GM18519 (cell line): Measurements from ENCODE around the gene ACOX1.

Experiments used
- ATAC-seq: cut with Tn5 transposase; IDR thresholded peaks from one replicate; pipeline ENCODE4 v1.9.1; 2021; ENCODE audit warnings: mild to moderate bottlenecking, moderate library complexity; ENCODE audit not compliant: unreplicated experiment, low FRiP score

Gene ACOX1

GRCh38 chr17:75913537-75914210 lies 65.3 kb downstream of the ACOX1 start:
- no peak for ATAC-seq

- ATAC-seq = no peak
Measured at GRCh38 chr17:75910699-75911098, 68.3 kb downstream of the ACOX1 start.

- ATAC-seq = no peak
Measured at GRCh38 chr17:75909812-75910274, 69.1 kb downstream of the ACOX1 start.

- no peak for ATAC-seq
Measured at GRCh38 chr17:75909051-75909811, 69.7 kb downstream of the ACOX1 start.

- ATAC-seq = no peak
Measured at GRCh38 chr17:75908201-75908600, 70.8 kb downstream of the ACOX1 start.

GRCh38 chr17:75906143-75906884 lies 72.7 kb downstream of the ACOX1 start:
- no peak for ATAC-seq

DNA sequence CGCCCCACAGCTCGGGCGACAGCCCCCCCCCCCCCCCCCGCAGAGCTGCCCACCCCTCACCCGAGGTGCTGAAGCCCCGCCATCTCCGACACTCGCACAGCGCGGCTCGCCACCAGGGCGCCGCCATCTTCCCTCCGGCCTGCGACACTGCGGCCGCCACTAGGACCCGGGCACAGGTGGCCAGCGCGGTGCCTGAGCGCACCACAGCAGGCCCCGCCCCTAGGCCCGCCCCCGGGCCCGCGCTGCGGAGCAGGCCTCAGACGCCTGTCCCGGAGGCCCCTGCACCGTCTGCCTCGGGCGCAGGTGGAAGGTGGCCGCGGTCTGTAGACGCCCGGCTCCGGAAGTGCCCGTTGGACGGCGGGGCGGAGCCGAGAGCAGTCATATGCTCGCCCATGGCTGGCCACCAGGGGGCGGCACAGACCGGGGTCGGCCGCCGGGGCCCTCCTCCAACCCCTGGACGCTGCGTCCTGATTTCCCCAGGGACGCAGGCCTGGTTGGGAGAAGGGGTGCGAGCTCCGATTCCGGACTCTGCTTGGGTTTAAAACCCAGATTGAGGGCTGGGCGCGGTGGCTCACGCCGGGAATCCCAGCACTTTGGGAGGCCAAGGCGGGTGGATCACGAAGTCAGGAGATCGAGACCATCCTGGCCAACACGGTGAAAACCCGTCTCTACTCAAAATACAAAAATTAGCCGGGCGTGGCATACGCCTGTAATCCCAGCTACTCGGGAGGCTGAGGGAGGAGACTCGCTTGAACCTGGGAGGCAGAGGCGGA lies 74.0 kb downstream of the ACOX1 start, which contains the start of gene MRPL38:
Gene MRPL38, minus strand, starts transcription at position 136 of the 773 bp plus-strand sequence. Its CDS starts 9 bp downstream, at position 127.
- peak; percentile 82 for ATAC-seq

DNA sequence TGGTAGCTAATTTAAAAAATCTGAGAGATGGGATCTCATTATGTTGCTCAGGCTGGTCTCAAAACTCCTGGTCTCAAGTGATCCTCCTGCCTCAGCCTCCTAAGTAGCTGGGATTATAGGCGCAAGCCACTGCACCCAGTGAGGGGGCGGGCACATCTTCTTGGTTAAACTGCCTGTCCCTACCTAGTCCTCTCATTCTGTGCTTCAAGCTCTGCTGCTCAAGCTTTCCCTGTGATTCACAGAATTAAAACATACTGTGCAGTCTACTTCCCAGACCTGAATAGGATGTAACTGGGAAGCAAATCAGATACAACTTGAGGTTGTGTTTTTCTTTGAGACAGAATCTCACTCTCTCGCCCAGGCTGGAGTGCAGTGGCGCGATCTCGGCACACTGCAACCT lies 76.6 kb downstream of the ACOX1 start:
- ATAC-seq = no peak

GRCh38 chr17:75901727-75902126 lies 77.2 kb downstream of the ACOX1 start:
- no peak for ATAC-seq

GRCh38 chr17:75900691-75901533 lies 78.1 kb downstream of the ACOX1 start:
- ATAC-seq = no peak

DNA sequence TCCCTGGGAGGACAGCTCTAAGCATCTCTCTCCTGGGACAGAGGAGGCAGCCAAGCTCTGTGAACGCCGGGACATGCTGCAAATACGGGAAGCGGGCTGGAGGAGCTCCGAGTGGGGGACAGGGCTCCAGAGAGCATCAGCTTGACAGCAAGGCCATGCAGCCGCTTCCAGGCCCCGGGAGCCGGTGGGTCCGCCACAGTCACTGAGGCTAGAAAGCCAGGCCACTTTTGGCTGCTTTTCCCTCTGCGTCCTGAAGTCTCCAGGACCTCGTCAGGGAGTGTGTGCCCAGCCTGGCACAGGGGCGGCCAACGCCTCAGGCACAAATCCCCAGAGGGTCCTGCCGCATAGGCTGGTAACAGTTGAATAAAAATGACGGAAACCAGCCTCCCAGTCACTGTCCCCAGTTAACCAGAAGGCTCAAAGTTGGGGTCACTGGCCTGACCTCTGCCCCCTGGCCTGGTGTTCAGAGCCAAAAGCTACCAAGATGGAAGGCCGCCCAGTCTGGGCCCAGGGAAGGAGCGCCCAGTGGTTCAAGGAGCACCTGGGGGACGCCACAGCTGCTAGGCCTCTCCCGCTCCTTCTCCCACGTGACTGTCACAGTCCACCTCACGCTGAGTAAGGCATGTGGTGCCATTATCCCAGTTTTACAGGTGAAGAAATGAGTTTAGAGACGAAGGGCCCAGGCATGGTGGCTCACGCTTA lies 79.0 kb downstream of the ACOX1 start:
- ATAC-seq = no peak

GRCh38 chr17:75899353-75899752 lies 79.6 kb downstream of the ACOX1 start:
- no peak for ATAC-seq

GRCh38 chr17:75898791-75899190 lies 80.2 kb downstream of the ACOX1 start:
- no peak for ATAC-seq

DNA sequence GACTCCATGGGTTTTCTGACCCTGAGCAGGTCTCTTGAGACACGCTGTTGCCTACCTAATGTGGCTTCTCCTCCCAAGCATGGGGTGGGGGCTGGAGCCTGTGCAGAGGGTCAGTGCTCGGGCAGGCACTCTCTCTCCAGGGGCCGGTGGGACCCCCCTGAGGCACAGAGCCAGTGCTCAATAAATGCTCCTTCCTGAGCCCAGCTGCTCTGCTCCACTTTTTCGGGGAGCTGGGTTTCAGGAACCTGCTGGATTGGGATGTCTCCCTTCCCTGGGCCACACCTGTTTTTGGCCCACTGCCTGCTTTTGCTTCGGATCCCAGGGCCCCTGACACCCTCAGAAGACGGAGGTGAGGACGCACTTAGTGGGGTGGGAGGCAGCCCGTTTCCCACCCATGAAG lies 80.9 kb downstream of the ACOX1 start:
- ATAC-seq = no peak

DNA sequence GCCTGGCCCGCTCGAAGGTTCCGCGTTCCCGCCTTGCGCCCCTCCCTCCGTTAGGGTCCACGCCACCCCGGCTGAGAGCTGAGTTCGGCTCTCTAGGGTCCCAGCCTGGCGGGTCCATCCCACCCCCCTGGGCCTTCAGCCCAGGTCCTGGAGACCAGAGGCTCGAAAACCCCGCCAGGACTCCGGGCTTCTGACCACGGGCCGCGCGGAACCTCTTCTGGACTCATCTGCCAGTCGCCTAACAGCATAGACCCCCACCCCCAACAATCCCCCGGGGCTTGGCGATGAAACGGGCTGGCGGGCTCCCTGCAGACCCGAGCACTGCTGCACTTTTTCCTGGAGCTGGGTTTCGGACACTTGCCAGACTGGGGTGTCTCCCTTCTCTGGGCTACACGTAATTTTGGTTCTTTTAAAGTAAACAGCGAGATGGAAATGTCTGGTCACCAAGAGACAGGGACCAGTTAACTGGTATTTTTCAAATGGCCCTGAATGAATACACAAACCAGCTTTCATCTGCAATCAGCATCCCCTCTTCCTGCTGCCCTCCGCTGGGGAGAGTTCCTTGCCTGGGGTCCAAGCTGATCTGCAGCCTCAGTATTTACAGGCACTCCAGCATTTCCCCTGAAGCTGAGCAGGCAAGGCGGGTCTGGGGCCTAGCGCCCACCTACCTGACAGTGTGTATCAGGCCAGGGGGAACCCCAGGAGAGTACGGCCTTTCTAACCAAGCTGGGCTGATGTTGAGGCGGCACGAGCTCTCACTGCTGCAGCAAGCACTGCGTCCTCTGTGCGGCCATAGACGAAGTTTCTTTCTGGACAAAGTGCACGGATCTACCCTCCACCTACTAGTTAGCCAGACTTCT lies 81.6 kb downstream of the ACOX1 start:
- ATAC-seq = no peak

DNA sequence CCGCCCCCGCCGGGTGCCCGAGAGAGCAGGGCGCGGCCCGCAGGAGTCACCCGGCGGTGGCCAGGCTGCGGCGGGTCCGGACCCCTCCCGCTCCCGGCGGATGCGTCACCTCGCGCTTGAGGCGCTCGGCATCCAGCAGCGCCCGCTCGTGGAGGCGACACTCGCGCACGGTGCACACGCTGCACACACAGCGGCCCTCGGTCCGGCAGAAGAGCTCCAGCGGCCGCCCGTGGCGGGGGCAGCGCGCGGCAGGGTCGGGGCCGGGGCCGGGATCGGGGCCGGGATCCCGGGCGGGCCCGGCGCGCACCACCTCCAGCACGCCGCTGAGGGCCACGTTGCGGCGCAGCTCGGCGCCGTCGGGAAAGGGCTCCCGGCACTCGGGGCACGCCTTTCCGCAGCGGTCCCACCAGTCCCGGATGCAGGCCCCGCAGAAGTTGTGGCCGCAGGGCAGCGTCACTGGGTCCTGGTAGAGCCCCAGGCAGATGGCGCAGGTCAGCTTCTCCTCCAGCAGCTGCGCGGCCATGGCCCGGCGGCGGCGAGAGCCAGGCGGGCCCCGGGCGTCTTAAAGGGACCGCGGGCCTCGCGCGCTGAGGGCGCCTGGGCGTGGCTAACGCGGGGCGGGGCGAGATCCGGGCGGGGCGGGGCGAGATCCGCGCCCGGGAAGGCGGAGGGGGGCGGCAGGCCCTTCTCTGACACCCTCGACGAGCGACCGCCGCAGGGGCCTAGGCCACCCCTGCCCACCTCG lies 82.4 kb downstream of the ACOX1 start, which contains the start of gene TRIM65:
Gene TRIM65, minus strand, starts transcription at position 537 of the 745 bp plus-strand sequence. Its CDS starts 14 bp downstream, at position 523.
- ATAC-seq = no peak
